GM21367 (cell line): ENCODE measurements around the gene LPIN1.

Source experiments
- ATAC-seq: cut with Tn5 transposase; IDR thresholded peaks from one replicate; pipeline ENCODE4 v1.9.1; 2021; ENCODE audit not compliant: unreplicated experiment

LPIN1 gene

GRCh38 chr2:11778923-11779757 is 32.7 kb downstream of the LPIN1 start:
- peak; percentile 82 for ATAC-seq

GRCh38 chr2:11781602-11782001 is 35.2 kb downstream of the LPIN1 start:
- ATAC-seq: no peak

DNA sequence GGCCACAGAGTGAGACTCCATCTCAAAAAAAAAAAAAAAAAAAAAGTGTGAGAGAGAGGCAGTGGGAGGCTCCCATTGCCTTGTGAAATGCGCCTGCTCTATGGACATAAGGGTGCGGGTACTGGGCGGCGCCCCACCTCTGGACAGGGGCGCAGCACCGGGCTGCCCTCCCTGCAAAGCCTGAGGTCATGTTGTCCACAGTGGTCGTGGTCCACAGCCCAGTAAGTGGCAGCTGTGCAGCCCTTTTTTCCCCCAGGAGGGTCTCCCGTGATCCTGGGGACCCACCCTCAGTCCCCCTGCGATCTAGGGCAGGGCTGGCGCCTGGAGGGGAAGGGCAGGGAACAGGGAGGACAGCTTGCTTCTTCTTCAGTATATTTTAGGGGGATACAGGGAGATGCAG is 37.8 kb downstream of the LPIN1 start:
- no peak for ATAC-seq

DNA sequence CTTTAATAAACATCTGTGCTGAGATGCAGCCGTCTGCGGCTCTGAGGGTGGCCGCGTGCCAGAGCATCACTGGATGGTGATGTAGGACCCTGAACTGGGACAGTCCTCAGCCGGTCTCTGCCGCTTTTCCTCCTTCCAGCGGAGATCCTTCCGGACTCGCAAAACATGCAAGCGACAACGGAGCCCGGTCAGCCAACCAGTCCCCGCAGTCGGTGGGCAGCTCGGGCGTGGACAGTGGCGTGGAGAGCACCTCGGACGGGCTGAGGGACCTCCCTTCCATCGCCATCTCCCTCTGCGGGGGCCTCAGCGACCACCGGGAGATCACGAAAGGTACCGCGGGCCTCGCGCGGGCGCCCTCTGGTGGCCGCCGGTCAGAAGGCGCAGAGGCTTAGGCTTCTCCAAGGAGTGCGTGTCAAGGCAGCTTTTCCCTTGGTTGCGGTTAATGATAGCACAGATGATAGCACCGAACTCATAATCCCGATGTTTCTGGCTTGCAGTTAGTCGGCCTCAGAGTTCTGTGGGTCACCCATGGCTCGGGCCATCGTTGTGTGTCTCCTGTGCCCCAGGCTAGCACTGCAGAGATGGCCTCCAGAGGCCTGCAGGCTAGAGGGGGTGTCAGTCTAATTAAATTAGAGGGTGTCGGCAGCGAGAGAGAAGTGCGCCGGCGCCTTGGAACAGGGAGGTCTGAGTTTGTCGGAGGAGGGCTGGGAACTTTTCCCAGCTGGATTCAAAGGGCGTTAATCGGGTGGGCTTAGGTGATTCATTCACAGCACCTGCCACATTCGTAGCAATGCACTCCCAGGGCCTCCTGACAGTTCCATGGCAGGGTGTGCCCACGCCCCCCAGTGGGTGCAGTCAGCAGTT is 38.5 kb downstream of the LPIN1 start:
- no peak for ATAC-seq

GRCh38 chr2:11785611-11785940 is 39.1 kb downstream of the LPIN1 start:
- ATAC-seq: no peak

DNA sequence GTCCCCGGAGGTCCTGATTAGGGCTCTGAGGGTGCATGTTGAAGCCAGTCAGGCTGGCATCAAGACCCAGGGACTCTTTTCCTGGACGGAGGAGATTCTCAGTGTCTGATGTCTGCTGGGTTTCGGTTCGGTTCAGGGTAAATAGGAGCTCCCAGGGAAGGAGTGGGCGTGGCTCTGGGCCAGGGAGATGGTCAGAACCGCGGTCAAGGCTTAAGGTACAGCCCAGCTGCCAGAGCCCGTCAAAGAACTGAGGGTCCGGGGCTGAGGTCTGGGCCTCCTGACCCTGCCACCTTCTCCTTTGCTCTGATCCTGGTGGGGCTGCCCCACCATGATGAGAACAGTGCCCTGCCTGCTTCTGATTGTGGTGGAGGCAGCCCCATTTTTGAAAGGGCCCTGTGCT is 39.8 kb downstream of the LPIN1 start:
- ATAC-seq: no peak

- no peak for ATAC-seq
These were observed 40.2 kb downstream of the LPIN1 start for GRCh38 chr2:11786592-11786991.

GRCh38 chr2:11787991-11788390 is 41.6 kb downstream of the LPIN1 start:
- ATAC-seq: no peak

GRCh38 chr2:11788461-11789124 is 42.2 kb downstream of the LPIN1 start:
- no peak for ATAC-seq

DNA sequence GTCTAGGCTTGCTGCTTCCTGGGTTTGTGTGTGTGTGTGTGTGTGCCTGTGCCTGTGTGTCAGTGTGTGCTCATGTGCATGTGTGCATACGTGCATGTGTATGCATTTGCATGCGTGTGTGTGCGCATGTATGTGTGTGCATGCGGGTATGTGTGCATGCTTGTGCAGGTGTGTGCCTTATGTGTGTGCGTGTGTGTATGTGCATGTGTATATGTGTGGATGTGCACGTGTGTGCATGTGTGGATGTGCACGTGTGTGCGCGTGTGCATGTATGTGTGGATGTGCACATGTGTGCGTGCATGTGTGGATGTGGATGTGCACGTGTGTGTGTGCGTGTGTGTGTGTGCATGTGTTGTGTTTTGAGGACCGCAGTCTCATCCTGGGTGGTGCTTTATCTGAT is 42.8 kb downstream of the LPIN1 start:
- ATAC-seq: no peak

DNA sequence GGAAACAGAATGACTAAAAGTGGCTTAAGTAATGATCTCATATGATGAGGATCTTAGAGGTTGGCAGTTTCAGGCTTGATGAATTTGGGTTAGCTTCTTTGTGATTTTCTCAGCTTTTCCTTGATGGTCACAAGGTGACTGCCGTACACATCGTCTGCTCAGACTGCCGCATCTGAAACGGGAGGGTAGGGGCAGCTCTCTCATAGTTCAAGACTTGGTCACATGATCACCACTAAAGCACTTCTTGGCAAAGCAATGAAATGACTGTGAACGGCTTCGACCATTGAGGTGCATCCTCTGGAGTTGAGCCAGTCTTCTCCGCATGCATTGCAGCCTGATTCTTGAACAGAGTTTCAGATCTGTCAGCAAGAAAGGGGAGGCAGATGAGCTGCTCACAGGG is 43.8 kb downstream of the LPIN1 start:
- ATAC-seq: no peak

- ATAC-seq: no peak
These were observed 49.2 kb downstream of the LPIN1 start for GRCh38 chr2:11795590-11795989.

- ATAC-seq: no peak
These were observed 50.0 kb downstream of the LPIN1 start for GRCh38 chr2:11796190-11797171.

GRCh38 chr2:11797846-11798245 is 51.4 kb downstream of the LPIN1 start:
- no peak for ATAC-seq

DNA sequence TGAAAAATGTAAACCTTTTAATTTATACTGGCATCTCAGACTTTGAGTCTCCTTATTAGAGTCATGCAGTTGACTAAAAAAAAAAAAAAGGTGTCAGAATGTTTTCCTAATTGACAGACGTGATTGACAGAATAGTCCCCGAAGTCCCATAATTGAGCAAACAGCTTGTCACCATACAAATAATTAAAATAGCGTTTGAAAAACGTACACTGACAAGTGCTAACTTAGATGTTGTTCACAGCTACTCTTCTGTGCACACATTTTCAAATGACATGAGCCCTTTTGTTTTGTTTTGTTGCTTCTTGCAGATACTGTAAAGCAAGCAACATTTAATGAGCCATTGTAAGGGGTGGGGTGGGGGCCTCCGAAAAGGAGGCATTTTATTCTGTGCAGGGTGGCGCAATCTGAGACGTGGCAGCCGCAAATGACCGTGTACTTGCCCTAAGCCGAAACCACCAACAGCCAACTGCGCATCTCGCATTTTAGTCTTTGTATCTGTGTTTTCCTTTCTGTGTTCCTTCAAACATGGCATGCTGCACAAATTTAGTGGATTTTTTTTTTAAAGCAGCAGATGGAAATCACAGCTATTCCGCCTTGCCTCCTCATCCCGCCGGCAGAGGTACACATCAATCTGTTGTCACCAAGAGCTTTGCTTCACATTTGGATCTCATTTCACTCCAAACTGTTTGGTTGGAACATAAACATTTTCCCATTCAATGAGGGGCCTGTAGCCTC is 52.4 kb downstream of the LPIN1 start:
- ATAC-seq: no peak

DNA sequence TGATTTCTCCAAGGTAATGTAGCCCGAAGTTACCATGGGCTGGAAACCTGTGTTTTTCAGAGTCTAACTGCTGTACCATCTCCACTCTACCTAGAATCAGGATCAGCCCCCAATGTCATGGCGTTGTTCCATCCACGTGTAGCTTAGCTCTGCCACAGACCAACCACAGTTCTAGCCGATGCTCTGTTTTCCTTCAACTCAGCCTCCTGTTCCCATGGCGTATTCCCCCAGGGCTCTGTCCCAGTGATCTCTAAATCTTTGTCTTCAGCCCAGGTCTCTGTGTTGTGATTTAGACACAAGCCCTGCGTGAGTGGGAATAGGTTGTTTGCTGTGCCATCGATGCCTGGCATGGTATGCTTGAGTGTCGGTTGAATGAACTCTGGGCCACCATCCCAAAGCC is 53.4 kb downstream of the LPIN1 start:
- ATAC-seq: no peak

- ATAC-seq: no peak
These were observed 56.4 kb downstream of the LPIN1 start for GRCh38 chr2:11802782-11803191.

DNA sequence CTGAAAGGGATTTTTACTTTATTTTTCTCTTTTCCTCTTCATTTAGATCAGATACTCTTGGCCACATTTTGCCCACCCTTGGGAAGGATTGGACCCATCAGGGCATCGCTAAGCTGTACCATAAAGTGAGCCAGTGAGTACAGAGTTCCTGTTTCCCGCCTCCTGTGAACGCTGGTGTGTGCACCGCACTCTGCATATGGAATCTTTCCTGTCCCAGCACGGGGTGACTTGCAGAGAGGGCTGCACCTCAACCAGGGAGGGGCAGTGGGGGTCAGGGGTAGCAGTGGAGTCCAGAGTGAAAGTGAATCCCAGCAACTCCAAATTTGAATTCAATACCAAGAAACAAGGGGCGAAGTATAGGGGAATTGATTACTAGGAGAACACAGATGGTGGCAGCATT is 58.6 kb downstream of the LPIN1 start:
- no peak for ATAC-seq

DNA sequence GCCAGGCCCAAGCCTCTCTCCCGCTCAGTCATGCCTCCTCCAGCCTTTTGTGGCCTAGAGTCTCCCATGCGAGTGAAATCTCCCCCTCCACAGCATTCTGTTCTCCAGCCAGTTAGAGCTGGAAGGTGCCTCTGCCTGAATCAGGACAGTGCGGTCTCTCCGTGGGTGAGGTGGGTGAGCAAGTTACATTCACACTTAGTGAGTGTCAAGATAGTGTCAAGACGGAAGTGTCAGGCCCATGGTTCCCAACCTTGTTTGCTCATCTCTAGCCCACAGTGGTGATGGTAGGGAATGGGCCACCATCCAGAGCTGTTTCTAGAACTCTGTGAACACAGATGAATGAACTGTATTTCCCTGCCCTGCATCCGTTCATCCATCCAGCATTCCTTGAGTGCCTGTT is 59.5 kb downstream of the LPIN1 start:
- ATAC-seq: no peak
